Keratinocyte (primary cell): Measurements from ENCODE around the gene TPPP3. TPM values are rescaled to one million over a fixed set of nuclear protein-coding genes. Genes with fewer than 3 reads are reported as not detected.

Experiments
- DNase-seq: peaks from one replicate; pipeline ENCODE4 v3.0.0-alpha.2; 2011; ENCODE audit warnings: low read depth, missing footprints, low spot score
- FAIRE-seq: peaks from 2 replicates; lab custom pipeline; 2011; peaks lifted over from hg19 to GRCh38; lab: Jason Lieb, UNC
- H2AFZ ChIP-seq: 2 replicates; pipeline ENCODE4 v1.6.0; 2012; ENCODE audit warnings: low read length, control low read depth, inconsistent platforms; ENCODE audit not compliant: control insufficient read depth
- H3K27ac ChIP-seq: 2 replicates; pipeline ENCODE4 v1.5.1; 2011; ENCODE audit warnings: low read length; ENCODE audit not compliant: control insufficient read depth, insufficient read depth
- H3K27me3 ChIP-seq: 3 replicates; pipeline ENCODE4 v1.6.0; 2011; ENCODE audit warnings: low read length; ENCODE audit not compliant: control insufficient read depth, insufficient read depth; ENCODE audit errors: extremely low read depth
- H3K36me3 ChIP-seq, 2 experiments: 2 replicates in 1 of 2; 3 replicates in 1 of 2; pipeline ENCODE4 v1.5.1; 2011; ENCODE audit warnings: low read length in 2 of 2, mild to moderate bottlenecking in 1 of 2; ENCODE audit not compliant: control insufficient read depth in 2 of 2, insufficient read depth in 2 of 2; ENCODE audit errors: extremely low read depth in 1 of 2
- H3K4me1 ChIP-seq: 3 replicates; pipeline ENCODE4 v1.5.1; 2011; ENCODE audit warnings: low read length; ENCODE audit not compliant: control insufficient read depth, insufficient read depth; ENCODE audit errors: extremely low read depth
- H3K4me2 ChIP-seq: 3 replicates; pipeline ENCODE4 v1.6.0; 2011; ENCODE audit warnings: low read depth, low read length; ENCODE audit not compliant: control insufficient read depth, insufficient read depth; ENCODE audit errors: extremely low read depth
- H3K4me3 ChIP-seq, 3 experiments: fragments of 200-600 bp in 1 of 3; sonication (generic) in 1 of 3; 2 replicates in 2 of 3; 3 replicates in 1 of 3; pipeline ENCODE4 v1.5.1; 2011 to 2016; ENCODE audit warnings: low read length in 3 of 3, mild to moderate bottlenecking in 3 of 3, control low read depth in 2 of 3, inconsistent platforms in 1 of 3, low read depth in 1 of 3, mixed read lengths in 1 of 3, mixed run types in 1 of 3, moderate library complexity in 1 of 3; ENCODE audit not compliant: control insufficient read depth in 2 of 3, insufficient read depth in 2 of 3; ENCODE audit errors: extremely low read depth in 1 of 3
- H3K79me2 ChIP-seq: 2 replicates; pipeline ENCODE4 v1.6.0; 2012; ENCODE audit warnings: low read length; ENCODE audit not compliant: control insufficient read depth, insufficient read depth
- H3K9ac ChIP-seq: 3 replicates; pipeline ENCODE4 v1.6.0; 2011; ENCODE audit warnings: low read length; ENCODE audit not compliant: control insufficient read depth, insufficient read depth; ENCODE audit errors: extremely low read depth
- H3K9me1 ChIP-seq: 3 replicates; pipeline ENCODE4 v1.6.0; 2011; ENCODE audit warnings: low read length; ENCODE audit not compliant: control insufficient read depth, insufficient read depth; ENCODE audit errors: extremely low read depth
- H3K9me3 ChIP-seq: 2 replicates; pipeline ENCODE4 v1.5.1; 2012; ENCODE audit warnings: low read depth, low read length; ENCODE audit not compliant: control insufficient read depth
- H4K20me1 ChIP-seq: 3 replicates; pipeline ENCODE4 v1.6.0; 2011; ENCODE audit warnings: low read length; ENCODE audit not compliant: control insufficient read depth, insufficient read depth; ENCODE audit errors: extremely low read depth
- EZH2 ChIP-seq: IDR thresholded peaks from one replicate; pipeline ENCODE4 v1.6.1; 2012; ENCODE audit warnings: inconsistent platforms, mild to moderate bottlenecking, low read length, moderate library complexity
- dilution Hi-C: fragments of 300-500 bp; cut with MboI; formaldehyde crosslinking; loops from one replicate; pipeline ENCODE4 v1.7.0; 2020; ENCODE audit warnings: low sequenced_read_pairs; ENCODE audit not compliant: extremely low pct_ligation_motif_present
- polyA plus RNA-seq, 5 experiments: library from polyadenylated mRNA; depleted of rRNA in 3 of 5; stranded (reverse) in 3 of 5; stranded (forward) in 1 of 5; unstranded in 1 of 5; fragments of >200 nt; gene quantifications; 1 replicate in 1 of 5; 2 replicates in 3 of 5; 3 replicates in 1 of 5; pipeline versions ENCODE4 v1.2.1 to v1.2.3, GENCODE V29; 2011 to 2012; ENCODE audit warnings: missing spikeins in 2 of 5, low read depth in 1 of 5, low replicate concordance in 1 of 5
- TF ChIP-seq, protein P1 (sequence below), 3 experiments: IDR thresholded peaks in 1 of 3; conservative IDR thresholded peaks in 1 of 3; optimal IDR thresholded peaks in 1 of 3; 2 replicates in 2 of 3; 3 replicates in 1 of 3; pipeline versions ENCODE3 to v1.5.1; 2011; ENCODE audit warnings: low read length in 3 of 3, mild to moderate bottlenecking in 3 of 3, moderate library complexity in 2 of 3, control low read depth in 1 of 3, inconsistent platforms in 1 of 3; ENCODE audit not compliant: insufficient read depth in 2 of 3; ENCODE audit errors: extremely low read depth in 1 of 3

The TPPP3 gene
- polyA plus RNA-seq, 1 donor (not counting 4 experiments of a cell fraction or from before 2014, with no cell fraction given): 0.96 TPM

- Histone ChIP-seq H3K4me1 (peaks cover 12% of the 10 kb centered on the region), H4K20me1 (peaks cover 10% of the 10 kb centered on the region), H3K27ac (no peak within 1 kb of the TSS), H2AFZ (peak within 1 kb of the TSS; percentile 71), H3K79me2 (no peaks in the 10 kb centered on the region), H3K4me2 (peak within 1 kb of the TSS; percentile 78), H3K9me3 (no peaks in the 10 kb centered on the region), H3K9ac (peak within 1 kb of the TSS; percentile 37), H3K4me3 (peak within 1 kb of the TSS; percentile 27 to 59 (median 55)), H3K36me3 (peaks cover 0 to 1% of the 10 kb centered on the region in 2 experiments), H3K9me1 (no peaks in the 10 kb centered on the region), H3K27me3 (peaks cover 18% of the 10 kb centered on the region)
- no peak for TF ChIP-seq EZH2
- TF ChIP-seq, protein P1, sequence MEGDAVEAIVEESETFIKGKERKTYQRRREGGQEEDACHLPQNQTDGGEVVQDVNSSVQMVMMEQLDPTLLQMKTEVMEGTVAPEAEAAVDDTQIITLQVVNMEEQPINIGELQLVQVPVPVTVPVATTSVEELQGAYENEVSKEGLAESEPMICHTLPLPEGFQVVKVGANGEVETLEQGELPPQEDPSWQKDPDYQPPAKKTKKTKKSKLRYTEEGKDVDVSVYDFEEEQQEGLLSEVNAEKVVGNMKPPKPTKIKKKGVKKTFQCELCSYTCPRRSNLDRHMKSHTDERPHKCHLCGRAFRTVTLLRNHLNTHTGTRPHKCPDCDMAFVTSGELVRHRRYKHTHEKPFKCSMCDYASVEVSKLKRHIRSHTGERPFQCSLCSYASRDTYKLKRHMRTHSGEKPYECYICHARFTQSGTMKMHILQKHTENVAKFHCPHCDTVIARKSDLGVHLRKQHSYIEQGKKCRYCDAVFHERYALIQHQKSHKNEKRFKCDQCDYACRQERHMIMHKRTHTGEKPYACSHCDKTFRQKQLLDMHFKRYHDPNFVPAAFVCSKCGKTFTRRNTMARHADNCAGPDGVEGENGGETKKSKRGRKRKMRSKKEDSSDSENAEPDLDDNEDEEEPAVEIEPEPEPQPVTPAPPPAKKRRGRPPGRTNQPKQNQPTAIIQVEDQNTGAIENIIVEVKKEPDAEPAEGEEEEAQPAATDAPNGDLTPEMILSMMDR (optimal IDR thresholded peaks at IDR 0.05 in 1 of 3, IDR thresholded peaks at IDR 0.05 in 1 of 3, conservative IDR thresholded peaks at IDR 0.05 in 1 of 3; ENCODE audit: extremely low read depth in 1 of 3, insufficient read depth in 2 of 3, low read length in 3 of 3): peak in 1 of 3 experiments; percentile 24
- DNase-seq (no peak), FAIRE-seq (no peak)
- dilution Hi-C loops: no loop called here
Measured at GRCh38 chr16:67430977-67431774, 37.9 kb upstream of the TPPP3 start, which contains the start of gene HSD11B2. HSD11B2 (plus strand) TSS chr16:67431121; CDS start chr16:67431249, 128 bp downstream.

GRCh38 chr16:67430504-67430976, 37.2 kb upstream of the TPPP3 start:
- Histone ChIP-seq H3K4me1 (peaks cover 12% of the 10 kb centered on the region), H4K20me1 (peaks cover 10% of the 10 kb centered on the region), H2AFZ (peak overlapping the region; percentile 71), H3K9me1 (no peaks in the 10 kb centered on the region), H3K27me3 (peaks cover 19% of the 10 kb centered on the region), H3K4me2 (peak overlapping the region; percentile 78), H3K36me3 (peaks cover 0 to under 1% of the 10 kb centered on the region in 2 experiments), H3K27ac (no peak overlapping the region), H3K9ac (peak overlapping the region; percentile 37), H3K9me3 (no peaks in the 10 kb centered on the region), H3K4me3 (peak overlapping the region; percentile 27 to 57 (median 55)), H3K79me2 (no peaks in the 10 kb centered on the region)
- dilution Hi-C loops: no loop called here
- DNase-seq (no peak), FAIRE-seq (no peak)
- TF ChIP-seq EZH2: peak; percentile 69
- TF ChIP-seq, protein P1 (optimal IDR thresholded peaks at IDR 0.05 in 1 of 3, IDR thresholded peaks at IDR 0.05 in 1 of 3, conservative IDR thresholded peaks at IDR 0.05 in 1 of 3; ENCODE audit: extremely low read depth in 1 of 3, insufficient read depth in 2 of 3, low read length in 3 of 3): no peak
